ENCODE results near the gene PLA2G2C. TPM values are rescaled to one million over a fixed set of nuclear protein-coding genes. Genes with fewer than 3 reads are reported as not detected.

PLA2G2C gene
- total RNA-seq, 1 experiment from 2014 or later: not detected

DNA sequence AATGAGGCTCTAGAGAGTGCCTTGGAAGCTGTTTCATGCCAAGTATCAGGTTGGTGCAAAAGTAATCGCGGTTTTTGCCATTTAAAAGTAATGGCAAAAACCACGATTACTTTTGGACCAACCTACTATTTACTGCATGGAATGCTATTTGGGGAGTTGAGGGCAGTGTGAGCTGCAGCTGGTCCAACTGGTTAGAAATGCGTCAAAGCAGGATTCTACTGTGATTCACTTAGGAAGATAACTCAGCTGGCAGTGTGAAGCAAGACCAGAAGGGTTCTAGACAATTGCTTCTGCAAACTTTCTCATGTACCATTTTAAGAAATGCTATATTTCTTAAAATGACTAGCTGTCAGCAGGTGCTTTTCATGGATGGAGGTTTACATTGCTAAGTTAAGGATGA, 21.2 kb upstream of the PLA2G2C start:
- no TSS peak for BruUV-seq (replicated peaks)
- intact Hi-C loops (cut with micrococcal nuclease; ENCODE audit: unreplicated experiment): no loop called here
- POLR2A ChIA-PET (ENCODE audit: low non-redundant PET): no interaction called here
- H3K4me1 ChIP-seq (ENCODE audit: insufficient read depth, low read length, poor library complexity, severe bottlenecking): no peaks in the 10 kb centered on the region
- H3K4me3 ChIP-seq (ENCODE audit: low read depth, low read length, poor library complexity, severe bottlenecking): no peak overlapping the region
- no peak for TF ChIP-seq EZH2 (IDR thresholded peaks at IDR 0.05; ENCODE audit: borderline replicate concordance, low read depth, low read length, poor library complexity, severe bottlenecking)
- TF ChIP-seq, protein P1, sequence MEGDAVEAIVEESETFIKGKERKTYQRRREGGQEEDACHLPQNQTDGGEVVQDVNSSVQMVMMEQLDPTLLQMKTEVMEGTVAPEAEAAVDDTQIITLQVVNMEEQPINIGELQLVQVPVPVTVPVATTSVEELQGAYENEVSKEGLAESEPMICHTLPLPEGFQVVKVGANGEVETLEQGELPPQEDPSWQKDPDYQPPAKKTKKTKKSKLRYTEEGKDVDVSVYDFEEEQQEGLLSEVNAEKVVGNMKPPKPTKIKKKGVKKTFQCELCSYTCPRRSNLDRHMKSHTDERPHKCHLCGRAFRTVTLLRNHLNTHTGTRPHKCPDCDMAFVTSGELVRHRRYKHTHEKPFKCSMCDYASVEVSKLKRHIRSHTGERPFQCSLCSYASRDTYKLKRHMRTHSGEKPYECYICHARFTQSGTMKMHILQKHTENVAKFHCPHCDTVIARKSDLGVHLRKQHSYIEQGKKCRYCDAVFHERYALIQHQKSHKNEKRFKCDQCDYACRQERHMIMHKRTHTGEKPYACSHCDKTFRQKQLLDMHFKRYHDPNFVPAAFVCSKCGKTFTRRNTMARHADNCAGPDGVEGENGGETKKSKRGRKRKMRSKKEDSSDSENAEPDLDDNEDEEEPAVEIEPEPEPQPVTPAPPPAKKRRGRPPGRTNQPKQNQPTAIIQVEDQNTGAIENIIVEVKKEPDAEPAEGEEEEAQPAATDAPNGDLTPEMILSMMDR (conservative IDR thresholded peaks at IDR 0.05; ENCODE audit: low read depth, low read length): no peak
- CTCF ChIA-PET: no interaction called here
- H3K27ac ChIP-seq (ENCODE audit: low read depth, low read length, poor library complexity, severe bottlenecking): no peak overlapping the region
- no peaks in the 10 kb centered on the region for H3K36me3 ChIP-seq (ENCODE audit: insufficient read depth, low read length, poor library complexity, severe bottlenecking)
- no peak for DNase-seq (ENCODE audit: low spot score)
- peaks cover 22% of the 10 kb centered on the region for H3K27me3 ChIP-seq (replicated peaks; ENCODE audit: insufficient read depth, low read depth, low read length, poor library complexity)
- H3K9me3 ChIP-seq (ENCODE audit: low read depth, low read length, poor library complexity, severe bottlenecking): no peaks in the 10 kb centered on the region

DNA sequence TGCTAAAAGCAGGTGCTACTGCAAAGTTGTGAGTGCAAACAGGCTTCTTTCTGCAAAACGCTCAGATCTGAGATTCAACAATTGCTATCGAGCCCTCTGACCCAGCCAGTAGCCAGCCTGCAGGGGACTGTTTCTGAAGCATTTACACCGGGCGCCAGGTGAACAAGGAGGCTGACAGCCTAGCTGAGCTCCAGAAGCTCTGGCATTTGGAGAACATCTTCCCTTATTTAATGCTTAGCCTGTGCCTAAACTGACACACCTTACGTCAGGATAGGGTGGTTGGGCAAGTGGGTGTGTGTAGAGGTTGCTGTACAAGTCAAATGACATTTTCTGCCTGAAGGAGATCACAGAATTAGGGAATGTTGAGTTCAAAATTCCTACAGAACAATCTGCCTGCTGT, 15.8 kb upstream of the PLA2G2C start:
- Histone ChIP-seq H3K4me3 (ENCODE audit: low read depth, low read length, poor library complexity, severe bottlenecking) (no peak overlapping the region), H3K27me3 (replicated peaks; ENCODE audit: insufficient read depth, low read depth, low read length, poor library complexity) (peaks cover 45% of the 10 kb centered on the region), H3K9me3 (ENCODE audit: low read depth, low read length, poor library complexity, severe bottlenecking) (no peaks in the 10 kb centered on the region), H3K4me1 (ENCODE audit: insufficient read depth, low read length, poor library complexity, severe bottlenecking) (no peaks in the 10 kb centered on the region), H3K27ac (ENCODE audit: low read depth, low read length, poor library complexity, severe bottlenecking) (no peak overlapping the region), H3K36me3 (ENCODE audit: insufficient read depth, low read length, poor library complexity, severe bottlenecking) (no peaks in the 10 kb centered on the region)
- intact Hi-C loops (cut with micrococcal nuclease; ENCODE audit: unreplicated experiment): no loop called here
- DNase-seq (ENCODE audit: low spot score): no peak
- no peak for TF ChIP-seq EZH2 (IDR thresholded peaks at IDR 0.05; ENCODE audit: borderline replicate concordance, low read depth, low read length, poor library complexity, severe bottlenecking)
- TF ChIP-seq, protein P1 (conservative IDR thresholded peaks at IDR 0.05; ENCODE audit: low read depth, low read length): no peak
- ChIA-PET POLR2A (ENCODE audit: low non-redundant PET) (no interaction called here), CTCF (no interaction called here)
- BruUV-seq (replicated peaks): no TSS peak

DNA sequence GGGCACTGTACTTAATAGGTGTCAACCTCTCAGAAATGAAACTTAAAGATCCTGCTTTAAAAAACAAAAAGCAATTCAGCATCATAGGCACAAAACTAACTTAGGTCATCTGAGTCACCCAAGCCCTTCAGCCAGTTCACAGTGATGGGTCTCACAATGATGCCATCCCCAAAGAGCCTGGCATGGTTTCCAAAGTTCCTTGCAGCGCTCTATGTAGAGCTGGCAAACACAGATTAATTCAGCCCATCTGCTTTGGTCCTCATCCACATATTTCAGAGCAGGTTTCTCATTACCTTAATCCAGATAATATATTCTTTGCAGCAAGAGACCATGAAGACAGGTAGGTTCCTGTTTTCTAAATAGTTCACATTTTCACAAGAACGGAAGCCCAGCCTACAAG, 14.6 kb upstream of the PLA2G2C start:
- POLR2A ChIA-PET (ENCODE audit: low non-redundant PET): no interaction called here
- no peak overlapping the region for H3K27ac ChIP-seq (ENCODE audit: low read depth, low read length, poor library complexity, severe bottlenecking)
- BruUV-seq (replicated peaks): no TSS peak

More for the DNA sequence above, 14.6 kb upstream of the PLA2G2C start:
- Histone ChIP-seq H3K27me3 (replicated peaks; ENCODE audit: insufficient read depth, low read depth, low read length, poor library complexity) (peaks cover 45% of the 10 kb centered on the region), H3K4me3 (ENCODE audit: low read depth, low read length, poor library complexity, severe bottlenecking) (no peak overlapping the region), H3K4me1 (ENCODE audit: insufficient read depth, low read length, poor library complexity, severe bottlenecking) (no peaks in the 10 kb centered on the region), H3K9me3 (ENCODE audit: low read depth, low read length, poor library complexity, severe bottlenecking) (no peaks in the 10 kb centered on the region), H3K36me3 (ENCODE audit: insufficient read depth, low read length, poor library complexity, severe bottlenecking) (no peaks in the 10 kb centered on the region)
- no peak for TF ChIP-seq EZH2 (IDR thresholded peaks at IDR 0.05; ENCODE audit: borderline replicate concordance, low read depth, low read length, poor library complexity, severe bottlenecking)
- TF ChIP-seq, protein P1 (conservative IDR thresholded peaks at IDR 0.05; ENCODE audit: low read depth, low read length): no peak
- intact Hi-C loops (cut with micrococcal nuclease; ENCODE audit: unreplicated experiment): no loop called here
- CTCF ChIA-PET: no interaction called here
- DNase-seq (ENCODE audit: low spot score): no peak
